Stimulated activated CD8-positive, alpha-beta memory T cell treated with anti-CD3 and anti-CD28 coated beads, Interleukin-4, amount 100 ng/mL, for 24 hours (primary cell): ENCODE data around the gene GTF2F2.

Source experiments
- DNase-seq: peaks from one replicate; pipeline ENCODE4 v3.0.0-alpha.2; 2020; ENCODE audit warnings: low read depth

Gene GTF2F2

GRCh38 chr13:45119991-45120864 is at the start of gene GTF2F2:
GTF2F2 (plus strand) TSS chr13:45120510; CDS start chr13:45120656, 146 bp downstream.
- peak; percentile 82 for DNase-seq

- DNase-seq: no peak
These were observed 46.5 kb upstream of the GTF2F2 start for GRCh38 chr13:45073809-45074208.

- DNase-seq: no peak
These were observed 45.6 kb upstream of the GTF2F2 start for GRCh38 chr13:45074721-45075120.

- no peak for DNase-seq
These were observed 42.3 kb upstream of the GTF2F2 start for GRCh38 chr13:45078003-45078402.

GRCh38 chr13:45082964-45083363 is 37.3 kb upstream of the GTF2F2 start:
- DNase-seq: no peak

- no peak for DNase-seq
These were observed 35.8 kb upstream of the GTF2F2 start for GRCh38 chr13:45084515-45084914.

GRCh38 chr13:45086484-45086883 is 33.8 kb upstream of the GTF2F2 start:
- DNase-seq: no peak

- no peak for DNase-seq
These were observed 27.6 kb upstream of the GTF2F2 start for GRCh38 chr13:45092663-45093062.

GRCh38 chr13:45100573-45101262 is 19.6 kb upstream of the GTF2F2 start:
- DNase-seq: no peak

GRCh38 chr13:45101327-45102018 is 18.8 kb upstream of the GTF2F2 start:
- no peak for DNase-seq

- no peak for DNase-seq
These were observed 18.2 kb upstream of the GTF2F2 start for GRCh38 chr13:45102136-45102507.

- no peak for DNase-seq
These were observed 16.9 kb upstream of the GTF2F2 start for GRCh38 chr13:45103449-45103848.

- no peak for DNase-seq
These were observed 16.0 kb upstream of the GTF2F2 start for GRCh38 chr13:45104261-45104660.

- DNase-seq: no peak
These were observed 14.4 kb upstream of the GTF2F2 start for GRCh38 chr13:45105895-45106294.

GRCh38 chr13:45107539-45107938 is 12.8 kb upstream of the GTF2F2 start:
- no peak for DNase-seq

- DNase-seq: no peak
These were observed 11.6 kb upstream of the GTF2F2 start for GRCh38 chr13:45108716-45109101.

GRCh38 chr13:45109102-45109720 is 11.1 kb upstream of the GTF2F2 start:
- DNase-seq: no peak

GRCh38 chr13:45113233-45114224 is 6.8 kb upstream of the GTF2F2 start:
- no peak for DNase-seq

GRCh38 chr13:45119469-45119990 is 780 bp upstream of the GTF2F2 start:
- peak; percentile 36 for DNase-seq

- no peak for DNase-seq
These were observed 889 bp downstream of the GTF2F2 start for GRCh38 chr13:45120967-45121831.
